ENCODE data around the gene IQGAP3.

Gene IQGAP3

GRCh38 chr1:156494309-156494895 is 78.0 kb downstream of the IQGAP3 start:
- DNase-seq (ENCODE audit: extremely low read depth, low read depth) = no peak
- no peak for TF ChIP-seq CTCF (IDR thresholded peaks at IDR 0.05; ENCODE audit: low read depth, low read length)

- no peak for DNase-seq (ENCODE audit: extremely low read depth, low read depth)
- no peak for TF ChIP-seq CTCF (IDR thresholded peaks at IDR 0.05; ENCODE audit: low read depth, low read length)
Measured at GRCh38 chr1:156493742-156494141, 78.6 kb downstream of the IQGAP3 start.

GRCh38 chr1:156493154-156493631 is 79.2 kb downstream of the IQGAP3 start:
- DNase-seq (ENCODE audit: extremely low read depth, low read depth) = no peak
- no peak for TF ChIP-seq CTCF (IDR thresholded peaks at IDR 0.05; ENCODE audit: low read depth, low read length)

GRCh38 chr1:156492591-156493080 is 79.7 kb downstream of the IQGAP3 start:
- no peak for TF ChIP-seq CTCF (IDR thresholded peaks at IDR 0.05; ENCODE audit: low read depth, low read length)
- no peak for DNase-seq (ENCODE audit: extremely low read depth, low read depth)

- DNase-seq (ENCODE audit: extremely low read depth, low read depth) = no peak
- no peak for TF ChIP-seq CTCF (IDR thresholded peaks at IDR 0.05; ENCODE audit: low read depth, low read length)
Measured at GRCh38 chr1:156492013-156492590, 80.3 kb downstream of the IQGAP3 start.

- no peak for TF ChIP-seq CTCF (IDR thresholded peaks at IDR 0.05; ENCODE audit: low read depth, low read length)
- DNase-seq (ENCODE audit: extremely low read depth, low read depth) = no peak
Measured at GRCh38 chr1:156491151-156491949, 81.0 kb downstream of the IQGAP3 start.

All from AG09319 (cell line).